HG03159 (cell line): ENCODE measurements around the gene IGSF1.

Source experiments
- ATAC-seq: cut with Tn5 transposase; IDR thresholded peaks from one replicate; pipeline ENCODE4 v1.9.1; 2021; ENCODE audit warnings: mild to moderate bottlenecking, moderate library complexity; ENCODE audit not compliant: unreplicated experiment

IGSF1 gene

DNA sequence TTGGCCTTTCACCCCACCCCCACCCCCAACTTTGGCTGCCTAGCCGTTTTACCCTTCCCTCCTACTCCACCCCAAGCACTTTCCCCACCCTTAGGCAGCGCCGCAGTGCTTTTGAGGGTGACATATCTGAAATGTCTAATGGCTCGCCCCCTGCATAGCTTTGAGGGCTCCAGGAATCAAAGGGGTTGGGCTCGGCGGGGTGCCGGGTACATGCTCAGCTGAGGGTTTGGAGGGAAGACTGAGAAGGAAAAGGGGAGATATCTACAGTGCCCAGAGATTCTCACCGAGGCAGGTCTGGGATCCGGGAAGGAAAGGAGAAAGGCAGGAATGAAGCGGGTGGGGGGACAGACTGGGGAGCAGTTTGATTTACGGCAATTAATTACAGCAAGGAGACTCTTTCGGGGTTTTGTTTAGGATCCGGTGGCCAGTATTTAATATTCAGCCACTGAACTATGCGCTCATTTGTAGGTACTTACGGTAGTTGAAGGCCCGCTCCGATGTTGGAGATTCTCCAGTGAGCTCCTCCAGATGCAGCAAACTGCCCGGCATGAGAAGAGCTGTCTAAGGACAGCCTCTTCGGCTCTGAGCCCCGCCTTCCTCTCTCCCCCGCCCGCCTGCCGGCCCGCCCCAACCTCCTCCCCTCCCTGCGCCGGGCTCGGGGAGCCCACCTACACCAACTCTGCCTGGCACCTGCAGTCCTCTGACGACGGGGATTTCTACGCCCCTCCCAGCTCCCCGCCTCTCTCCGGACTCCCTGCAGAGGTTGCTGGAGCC, at the start of gene IGSF1:
IGSF1 (minus strand) TSS at position 569 of the 774 bp plus-strand sequence. CDS start 2,632 bp downstream, outside the sequence.
- ATAC-seq = no peak

- ATAC-seq = no peak
These were observed 43.2 kb upstream of the IGSF1 start for GRCh38 chrX:131332331-131332730.

DNA sequence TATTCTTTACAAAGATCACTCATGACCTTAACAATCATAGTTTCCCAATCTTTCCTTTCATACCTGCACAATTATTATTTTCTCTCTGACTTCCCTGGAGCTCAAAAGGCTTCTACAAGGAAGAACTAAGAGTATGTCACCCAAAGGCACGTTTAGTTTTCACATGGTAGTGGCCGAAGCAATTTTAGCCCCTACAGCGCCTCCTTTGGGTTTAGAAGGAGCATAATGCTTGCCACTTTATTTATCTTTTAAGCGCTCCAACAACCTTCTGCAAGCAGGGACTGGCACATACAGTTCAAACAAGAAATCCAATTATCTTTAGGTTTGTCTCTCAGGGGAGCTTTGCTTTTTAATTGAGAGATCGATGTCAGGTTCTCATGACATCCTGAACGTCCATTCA, 42.0 kb upstream of the IGSF1 start:
- no peak for ATAC-seq

DNA sequence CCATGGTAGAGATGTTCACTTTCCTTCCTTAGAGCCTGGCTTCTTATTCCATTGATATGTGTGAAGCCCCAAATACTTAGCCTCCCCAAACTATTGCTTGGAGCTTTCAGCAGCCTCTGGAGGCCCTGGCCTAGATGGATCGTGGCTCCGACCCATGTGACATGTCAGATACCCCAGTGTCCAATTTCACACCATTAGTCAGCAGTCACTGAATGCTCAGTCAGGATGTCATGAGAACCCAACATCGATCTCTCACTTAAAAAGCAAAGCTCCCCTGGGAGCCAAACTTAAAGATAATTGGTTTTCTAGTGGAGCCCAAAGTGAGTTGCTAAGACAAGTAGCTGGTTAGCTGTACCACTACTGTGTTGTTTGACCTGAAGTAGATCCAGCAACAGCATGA, 41.6 kb upstream of the IGSF1 start:
- ATAC-seq = no peak

- no peak for ATAC-seq
These were observed 33.5 kb upstream of the IGSF1 start for GRCh38 chrX:131322651-131323050.

DNA sequence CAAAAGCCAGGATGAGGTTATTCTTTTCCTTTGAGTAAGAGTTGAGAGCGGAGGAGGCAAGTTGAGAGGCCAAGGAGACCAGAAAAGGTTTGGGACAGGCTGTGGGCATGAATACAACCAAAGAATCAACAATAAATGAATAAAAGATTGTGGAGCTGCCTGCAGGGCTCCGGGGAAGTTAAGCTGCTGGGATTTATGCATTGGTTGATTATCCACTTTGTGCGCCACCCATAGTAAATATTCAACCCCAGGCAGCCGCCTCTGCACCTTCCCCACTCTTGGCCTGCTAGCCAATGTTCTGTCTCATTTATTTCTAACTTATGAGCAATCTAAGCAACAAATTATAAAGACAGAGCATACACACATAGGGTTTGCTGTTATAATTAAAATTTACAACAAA, 28.2 kb upstream of the IGSF1 start:
- no peak for ATAC-seq

GRCh38 chrX:131316260-131316659, 27.2 kb upstream of the IGSF1 start:
- ATAC-seq = no peak

GRCh38 chrX:131308980-131309379, 19.9 kb upstream of the IGSF1 start:
- no peak for ATAC-seq

GRCh38 chrX:131306601-131307000, 17.5 kb upstream of the IGSF1 start:
- no peak for ATAC-seq

GRCh38 chrX:131305926-131306325, 16.8 kb upstream of the IGSF1 start:
- no peak for ATAC-seq

- ATAC-seq = no peak
These were observed 13.6 kb upstream of the IGSF1 start for GRCh38 chrX:131302701-131303100.

DNA sequence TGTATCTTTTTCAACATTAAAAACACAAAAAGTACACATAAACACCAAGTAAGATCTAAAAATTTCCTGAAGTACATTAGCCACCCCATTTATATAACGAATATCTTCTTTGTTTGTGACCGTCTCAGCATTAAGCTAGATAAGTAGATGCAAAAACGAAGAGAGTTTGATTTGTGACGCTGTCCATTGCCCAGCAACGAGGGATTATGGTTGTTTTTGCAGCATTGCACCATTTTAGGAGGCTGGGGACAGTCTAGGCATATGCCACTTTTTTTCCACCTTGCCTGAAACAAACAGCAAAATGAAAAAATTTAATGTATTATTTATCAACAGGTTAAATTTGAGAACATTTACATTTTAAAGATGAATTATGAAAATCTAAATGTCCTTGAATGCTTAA, 12.0 kb upstream of the IGSF1 start:
- no peak for ATAC-seq

GRCh38 chrX:131298846-131299245, 9.7 kb upstream of the IGSF1 start:
- ATAC-seq = no peak

GRCh38 chrX:131298036-131298435, 8.9 kb upstream of the IGSF1 start:
- ATAC-seq = no peak

- no peak for ATAC-seq
These were observed 421 bp upstream of the IGSF1 start for GRCh38 chrX:131289527-131289926.

DNA sequence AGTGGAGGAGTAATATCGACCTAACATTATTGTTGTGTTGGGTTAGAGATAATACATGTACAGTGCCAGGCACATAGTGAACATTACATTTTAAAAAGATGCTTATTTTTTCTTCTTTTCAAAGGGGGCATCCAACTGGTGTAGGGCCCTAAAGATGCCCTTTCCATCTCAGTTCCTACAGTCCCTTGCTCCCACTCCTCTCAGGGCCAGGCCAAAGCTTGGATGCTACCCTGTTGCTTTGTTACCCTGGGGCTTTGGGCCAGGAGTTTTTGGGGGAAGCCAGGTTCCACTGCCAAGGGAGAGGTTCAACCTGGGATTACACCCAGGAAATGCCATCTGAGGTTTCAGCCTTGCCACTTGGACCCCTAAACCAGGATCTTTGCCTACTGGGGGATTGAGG, 918 bp downstream of the IGSF1 start:
- ATAC-seq = no peak

GRCh38 chrX:131287560-131288179, 1.4 kb downstream of the IGSF1 start:
- no peak for ATAC-seq

- no peak for ATAC-seq
These were observed 9.5 kb downstream of the IGSF1 start for GRCh38 chrX:131279617-131280016.

DNA sequence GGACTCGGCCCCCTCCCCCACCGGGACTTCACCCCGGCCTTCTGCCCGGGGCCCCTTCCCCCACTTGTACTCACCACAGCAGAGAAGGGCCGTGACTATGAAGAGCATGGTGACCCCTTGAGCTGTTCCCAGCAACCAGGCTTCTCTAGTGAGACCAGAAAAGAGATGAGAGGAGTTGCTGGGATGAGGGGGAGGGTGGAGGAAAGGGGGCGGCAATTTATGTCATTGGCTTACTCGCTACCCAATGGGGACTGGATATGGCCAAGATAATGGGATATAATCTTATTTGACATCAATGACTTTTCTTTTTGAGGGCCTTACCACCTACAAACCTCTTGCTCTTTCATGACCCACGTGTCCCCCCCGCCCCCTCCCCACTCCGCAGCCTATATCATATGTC, 9.9 kb downstream of the IGSF1 start:
- ATAC-seq = no peak

DNA sequence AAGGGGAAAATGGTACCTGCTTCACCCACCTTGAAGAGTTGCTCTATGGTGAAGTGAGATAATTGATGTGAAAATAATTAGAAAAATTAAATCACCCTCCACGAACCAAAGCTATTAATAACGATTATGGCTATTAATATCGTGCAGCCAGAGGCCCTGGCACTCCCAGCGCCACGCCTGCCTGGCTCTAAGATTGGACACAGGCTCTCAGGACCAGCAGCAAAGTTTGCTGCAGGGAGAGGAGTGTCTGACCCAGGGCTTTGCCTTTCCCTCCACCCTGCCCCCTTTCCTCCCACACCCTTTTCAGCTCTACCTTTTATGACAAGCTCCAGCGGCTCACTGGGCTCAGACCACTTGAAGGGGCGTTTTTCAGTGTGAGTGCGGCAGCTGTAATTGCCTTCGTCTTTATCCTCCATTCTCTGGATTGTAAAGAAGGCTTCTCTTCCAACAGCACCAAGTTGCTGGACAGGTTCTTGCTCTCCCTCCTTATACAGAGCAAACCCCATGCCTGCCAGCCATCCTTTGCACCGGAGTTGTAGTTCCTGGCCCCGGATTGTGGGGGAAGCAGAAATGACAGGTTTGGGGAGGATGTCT, 11.5 kb downstream of the IGSF1 start:
- no peak for ATAC-seq

DNA sequence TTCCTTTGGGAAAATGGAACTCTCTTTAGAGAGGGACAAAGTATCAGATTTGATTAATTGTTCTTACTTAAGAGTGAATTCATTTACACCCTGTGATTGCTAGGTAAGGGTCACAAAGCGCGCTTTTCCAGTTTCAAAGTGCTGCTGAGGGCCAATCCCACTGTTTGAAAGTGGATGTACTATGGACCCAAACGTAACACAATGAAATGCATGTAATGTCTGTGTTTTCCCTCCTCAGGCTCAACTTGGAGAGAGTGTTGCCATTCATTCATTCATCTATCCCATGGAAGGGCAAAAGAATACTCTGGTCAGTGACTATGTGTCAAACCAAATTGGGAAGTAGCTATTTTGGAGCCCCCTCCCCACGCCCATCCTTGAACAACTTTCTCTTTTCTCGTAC, 16.1 kb downstream of the IGSF1 start:
- ATAC-seq = no peak

DNA sequence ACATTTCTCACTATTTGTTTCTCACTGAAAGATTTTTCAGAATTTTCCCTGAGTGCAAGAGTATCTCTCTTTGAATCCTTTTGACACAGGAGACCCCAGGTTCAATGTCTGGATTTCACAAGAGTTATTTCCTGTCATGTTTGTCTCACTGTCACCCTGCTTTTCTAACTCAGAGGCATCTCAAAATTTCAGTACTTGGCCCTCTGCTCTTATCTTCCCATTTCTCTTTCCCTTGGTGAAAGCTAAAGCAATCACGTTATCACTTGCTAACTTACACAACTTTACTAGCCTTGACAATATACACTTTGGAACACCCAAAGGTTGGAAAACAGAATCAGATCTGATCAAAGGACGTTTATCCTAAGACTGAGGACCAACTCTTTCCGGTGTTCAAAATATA, 17.3 kb downstream of the IGSF1 start:
- ATAC-seq = no peak
